Ovary (tissue), 3 donors: Measurements from ENCODE around the gene ARFGAP1.

Experiments
- CTCF ChIP-seq, 3 donors: fragments of 450-650 bp in 2 of 3; fragments of 200-600 bp in 1 of 3; IDR thresholded peaks; one replicate each; pipeline versions ENCODE4 v1.5.1 to v1.8.0; 2016 to 2022; ENCODE audit warnings: antibody characterized with exemption in 3 of 3, mild to moderate bottlenecking in 1 of 3
- POLR2A ChIP-seq: fragments of 450-650 bp; IDR thresholded peaks from one replicate; pipeline ENCODE4 v1.6.1; 2017; ENCODE audit warnings: antibody characterized with exemption, mild to moderate bottlenecking, moderate library complexity
- donor health status: DM: no; HTN: no; CAD: no.

GRCh38 chr20:63330940-63331339 lies 58.3 kb downstream of the ARFGAP1 start:
- TF ChIP-seq CTCF (IDR thresholded peaks at IDR 0.05), result no peak
- TF ChIP-seq POLR2A, result no peak
